ENCODE data around the gene ZBTB24.

DNA sequence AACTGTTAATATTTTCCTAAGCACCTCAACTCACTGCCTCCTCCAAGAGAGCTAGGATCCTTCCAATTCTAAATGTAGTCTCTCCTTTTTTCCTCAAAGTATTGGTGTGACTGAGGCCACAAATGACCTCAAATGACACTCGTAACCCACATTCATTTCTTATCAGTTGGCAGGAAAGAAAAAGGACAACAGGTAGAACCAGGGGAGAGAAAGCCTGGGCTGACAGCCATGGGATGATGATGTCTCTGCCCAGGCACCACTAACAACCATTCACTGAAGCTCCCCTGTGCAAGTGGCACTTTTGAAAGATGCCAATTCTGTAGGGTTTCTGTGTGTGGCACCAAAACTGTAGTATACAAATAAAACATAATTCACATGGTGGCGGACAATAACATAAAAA lies 7.4 kb downstream of the ZBTB24 start:
- TF ChIP-seq, protein P1, sequence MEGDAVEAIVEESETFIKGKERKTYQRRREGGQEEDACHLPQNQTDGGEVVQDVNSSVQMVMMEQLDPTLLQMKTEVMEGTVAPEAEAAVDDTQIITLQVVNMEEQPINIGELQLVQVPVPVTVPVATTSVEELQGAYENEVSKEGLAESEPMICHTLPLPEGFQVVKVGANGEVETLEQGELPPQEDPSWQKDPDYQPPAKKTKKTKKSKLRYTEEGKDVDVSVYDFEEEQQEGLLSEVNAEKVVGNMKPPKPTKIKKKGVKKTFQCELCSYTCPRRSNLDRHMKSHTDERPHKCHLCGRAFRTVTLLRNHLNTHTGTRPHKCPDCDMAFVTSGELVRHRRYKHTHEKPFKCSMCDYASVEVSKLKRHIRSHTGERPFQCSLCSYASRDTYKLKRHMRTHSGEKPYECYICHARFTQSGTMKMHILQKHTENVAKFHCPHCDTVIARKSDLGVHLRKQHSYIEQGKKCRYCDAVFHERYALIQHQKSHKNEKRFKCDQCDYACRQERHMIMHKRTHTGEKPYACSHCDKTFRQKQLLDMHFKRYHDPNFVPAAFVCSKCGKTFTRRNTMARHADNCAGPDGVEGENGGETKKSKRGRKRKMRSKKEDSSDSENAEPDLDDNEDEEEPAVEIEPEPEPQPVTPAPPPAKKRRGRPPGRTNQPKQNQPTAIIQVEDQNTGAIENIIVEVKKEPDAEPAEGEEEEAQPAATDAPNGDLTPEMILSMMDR (IDR thresholded peaks at IDR 0.05), result no peak
- TF ChIP-seq POLR2A (IDR thresholded peaks at IDR 0.05), result no peak

Measured in testis (tissue), 2 donors.